HepG2 (cell line): ENCODE results near the gene NSF. TPM values are rescaled to one million over a fixed set of nuclear protein-coding genes. Genes with fewer than 3 reads are reported as not detected.

Source experiments
- HIVEP1 ChIP-seq: sonication (generic); formaldehyde crosslinking; IDR thresholded peaks from 2 replicates; pipeline ENCODE4 v1.4.0; 2020; ENCODE audit warnings: mild to moderate bottlenecking, missing genetic modification reagents
- LBX2 ChIP-seq: sonication (generic); formaldehyde crosslinking; IDR thresholded peaks from 2 replicates; pipeline ENCODE4 v1.5.0; 2020; ENCODE audit warnings: missing genetic modification reagents, mild to moderate bottlenecking, borderline replicate concordance
- NFKBIZ ChIP-seq: IDR thresholded peaks from 2 replicates; pipeline ENCODE4 v1.6.1; 2018; ENCODE audit warnings: missing genetic modification reagents, missing compliant biosample characterization
- RORA ChIP-seq: sonication (generic); formaldehyde crosslinking; IDR thresholded peaks from 2 replicates; pipeline ENCODE4 v1.5.0; 2020; ENCODE audit warnings: mild to moderate bottlenecking, missing genetic modification reagents, moderate library complexity
- SIN3B ChIP-seq: fragments of 150-350 bp; IDR thresholded peaks from 2 replicates; pipeline ENCODE4 v1.6.1; 2014; ENCODE audit warnings: low read length
- SKI ChIP-seq: fragments of 450-650 bp; IDR thresholded peaks from one replicate; pipeline ENCODE4 v1.6.1; 2018; ENCODE audit warnings: mild to moderate bottlenecking; ENCODE audit not compliant: partially characterized antibody
- ZNF253 ChIP-seq: sonication (generic); formaldehyde crosslinking; IDR thresholded peaks from 2 replicates; pipeline ENCODE4 v1.8.0; 2022; ENCODE audit warnings: mild to moderate bottlenecking, missing genetic modification reagents, borderline replicate concordance
- ZNF580 ChIP-seq: IDR thresholded peaks from 2 replicates; pipeline ENCODE4 v1.6.1; 2016; ENCODE audit warnings: low read depth, borderline replicate concordance
- ZNF614 ChIP-seq: IDR thresholded peaks from 2 replicates; pipeline ENCODE4 v1.6.1; 2018; ENCODE audit warnings: missing biosample characterization, missing genetic modification reagents, inconsistent platforms, borderline replicate concordance
- polyA plus RNA-seq, 8 experiments: library from polyadenylated mRNA; depleted of rRNA in 3 of 8; stranded (reverse) in 7 of 8; unstranded in 1 of 8; fragments of >200 nt; fragmentation: Illumina TruSeq in 4 of 8; extraction: Trizol in 4 of 8; gene quantifications; 2 replicates each; pipeline versions ENCODE4 v1.2.1 to v1.2.3, GENCODE V29; 2011 to 2016; ENCODE audit warnings: low read depth in 4 of 8, missing spikeins in 1 of 8, mixed read lengths in 1 of 8; ENCODE audit not compliant: insufficient read depth in 1 of 8
- total RNA-seq, 5 experiments: library from RNA; depleted of rRNA; stranded (reverse); fragments of >200 nt; fragmentation: Illumina TruSeq; extraction: Trizol; gene quantifications; 2 replicates each; pipeline ENCODE4 v1.2.3, GENCODE V29; 2016; ENCODE audit warnings: low read depth in 1 of 5
- TF ChIP-seq, protein P1 (sequence below): sonication (generic); formaldehyde crosslinking; IDR thresholded peaks from 2 replicates; pipeline ENCODE4 v1.5.0; 2020; ENCODE audit warnings: mild to moderate bottlenecking, missing genetic modification reagents
- TF ChIP-seq, protein P2 (sequence below): IDR thresholded peaks from 2 replicates; pipeline ENCODE4 v1.6.1; 2016; ENCODE audit warnings: mild to moderate bottlenecking
- TF ChIP-seq, protein P3 (sequence below): sonication (generic); formaldehyde crosslinking; IDR thresholded peaks from 2 replicates; pipeline ENCODE4 v1.5.0; 2020; ENCODE audit warnings: missing genetic modification reagents
- TF ChIP-seq, protein P4 (sequence below): sonication (generic); formaldehyde crosslinking; conservative IDR thresholded peaks from 2 replicates; pipeline ENCODE4 v1.4.0; 2020; ENCODE audit warnings: mild to moderate bottlenecking, missing genetic modification reagents, moderate library complexity
- TF ChIP-seq, protein P5 (sequence below): IDR thresholded peaks from 2 replicates; pipeline ENCODE4 v1.6.1; 2018; ENCODE audit warnings: missing genetic modification reagents, mild to moderate bottlenecking, missing compliant biosample characterization

The NSF gene
- total and polyA plus RNA-seq, 2 of the 13 experiments (the other 11 are each of a cell fraction or from before 2014, with no cell fraction given) = 21.9 to 37.8 TPM

- TF ChIP-seq, protein P1, sequence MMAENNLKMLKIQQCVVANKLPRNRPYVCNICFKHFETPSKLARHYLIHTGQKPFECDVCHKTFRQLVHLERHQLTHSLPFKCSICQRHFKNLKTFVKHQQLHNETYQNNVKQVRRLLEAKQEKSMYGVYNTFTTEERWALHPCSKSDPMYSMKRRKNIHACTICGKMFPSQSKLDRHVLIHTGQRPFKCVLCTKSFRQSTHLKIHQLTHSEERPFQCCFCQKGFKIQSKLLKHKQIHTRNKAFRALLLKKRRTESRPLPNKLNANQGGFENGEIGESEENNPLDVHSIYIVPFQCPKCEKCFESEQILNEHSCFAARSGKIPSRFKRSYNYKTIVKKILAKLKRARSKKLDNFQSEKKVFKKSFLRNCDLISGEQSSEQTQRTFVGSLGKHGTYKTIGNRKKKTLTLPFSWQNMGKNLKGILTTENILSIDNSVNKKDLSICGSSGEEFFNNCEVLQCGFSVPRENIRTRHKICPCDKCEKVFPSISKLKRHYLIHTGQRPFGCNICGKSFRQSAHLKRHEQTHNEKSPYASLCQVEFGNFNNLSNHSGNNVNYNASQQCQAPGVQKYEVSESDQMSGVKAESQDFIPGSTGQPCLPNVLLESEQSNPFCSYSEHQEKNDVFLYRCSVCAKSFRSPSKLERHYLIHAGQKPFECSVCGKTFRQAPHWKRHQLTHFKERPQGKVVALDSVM (CRISPR knock-in tag) = peak; percentile 37; the same call in 1 of the 2 replicates
- TF ChIP-seq, protein P2, sequence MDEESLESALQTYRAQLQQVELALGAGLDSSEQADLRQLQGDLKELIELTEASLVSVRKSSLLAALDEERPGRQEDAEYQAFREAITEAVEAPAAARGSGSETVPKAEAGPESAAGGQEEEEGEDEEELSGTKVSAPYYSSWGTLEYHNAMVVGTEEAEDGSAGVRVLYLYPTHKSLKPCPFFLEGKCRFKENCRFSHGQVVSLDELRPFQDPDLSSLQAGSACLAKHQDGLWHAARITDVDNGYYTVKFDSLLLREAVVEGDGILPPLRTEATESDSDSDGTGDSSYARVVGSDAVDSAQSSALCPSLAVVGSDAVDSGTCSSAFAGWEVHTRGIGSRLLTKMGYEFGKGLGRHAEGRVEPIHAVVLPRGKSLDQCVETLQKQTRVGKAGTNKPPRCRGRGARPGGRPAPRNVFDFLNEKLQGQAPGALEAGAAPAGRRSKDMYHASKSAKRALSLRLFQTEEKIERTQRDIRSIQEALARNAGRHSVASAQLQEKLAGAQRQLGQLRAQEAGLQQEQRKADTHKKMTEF = peak; percentile 83
- TF ChIP-seq SKI (peak; percentile 53), LBX2 (CRISPR knock-in tag) (peak; percentile 57; the same call in 1 of the 2 replicates), ZNF580 (CRISPR knock-in tag) (0 out of 2 replicates have a peak, but pooled peaks have one; percentile 60), ZNF253 (peak; percentile 46; the same call in 1 of the 2 replicates), HIVEP1 (CRISPR knock-in tag) (peak; percentile 89), NFKBIZ (CRISPR knock-in tag) (no peak; the same call in 1 of the 2 replicates), ZNF614 (CRISPR knock-in tag) (peak; percentile 17; the same call in 1 of the 2 replicates), SIN3B (no peak), RORA (no peak)
- TF ChIP-seq, protein P3, sequence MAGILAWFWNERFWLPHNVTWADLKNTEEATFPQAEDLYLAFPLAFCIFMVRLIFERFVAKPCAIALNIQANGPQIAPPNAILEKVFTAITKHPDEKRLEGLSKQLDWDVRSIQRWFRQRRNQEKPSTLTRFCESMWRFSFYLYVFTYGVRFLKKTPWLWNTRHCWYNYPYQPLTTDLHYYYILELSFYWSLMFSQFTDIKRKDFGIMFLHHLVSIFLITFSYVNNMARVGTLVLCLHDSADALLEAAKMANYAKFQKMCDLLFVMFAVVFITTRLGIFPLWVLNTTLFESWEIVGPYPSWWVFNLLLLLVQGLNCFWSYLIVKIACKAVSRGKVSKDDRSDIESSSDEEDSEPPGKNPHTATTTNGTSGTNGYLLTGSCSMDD = 0 out of 2 replicates have a peak, but pooled peaks have one; percentile 40
- TF ChIP-seq, protein P4, sequence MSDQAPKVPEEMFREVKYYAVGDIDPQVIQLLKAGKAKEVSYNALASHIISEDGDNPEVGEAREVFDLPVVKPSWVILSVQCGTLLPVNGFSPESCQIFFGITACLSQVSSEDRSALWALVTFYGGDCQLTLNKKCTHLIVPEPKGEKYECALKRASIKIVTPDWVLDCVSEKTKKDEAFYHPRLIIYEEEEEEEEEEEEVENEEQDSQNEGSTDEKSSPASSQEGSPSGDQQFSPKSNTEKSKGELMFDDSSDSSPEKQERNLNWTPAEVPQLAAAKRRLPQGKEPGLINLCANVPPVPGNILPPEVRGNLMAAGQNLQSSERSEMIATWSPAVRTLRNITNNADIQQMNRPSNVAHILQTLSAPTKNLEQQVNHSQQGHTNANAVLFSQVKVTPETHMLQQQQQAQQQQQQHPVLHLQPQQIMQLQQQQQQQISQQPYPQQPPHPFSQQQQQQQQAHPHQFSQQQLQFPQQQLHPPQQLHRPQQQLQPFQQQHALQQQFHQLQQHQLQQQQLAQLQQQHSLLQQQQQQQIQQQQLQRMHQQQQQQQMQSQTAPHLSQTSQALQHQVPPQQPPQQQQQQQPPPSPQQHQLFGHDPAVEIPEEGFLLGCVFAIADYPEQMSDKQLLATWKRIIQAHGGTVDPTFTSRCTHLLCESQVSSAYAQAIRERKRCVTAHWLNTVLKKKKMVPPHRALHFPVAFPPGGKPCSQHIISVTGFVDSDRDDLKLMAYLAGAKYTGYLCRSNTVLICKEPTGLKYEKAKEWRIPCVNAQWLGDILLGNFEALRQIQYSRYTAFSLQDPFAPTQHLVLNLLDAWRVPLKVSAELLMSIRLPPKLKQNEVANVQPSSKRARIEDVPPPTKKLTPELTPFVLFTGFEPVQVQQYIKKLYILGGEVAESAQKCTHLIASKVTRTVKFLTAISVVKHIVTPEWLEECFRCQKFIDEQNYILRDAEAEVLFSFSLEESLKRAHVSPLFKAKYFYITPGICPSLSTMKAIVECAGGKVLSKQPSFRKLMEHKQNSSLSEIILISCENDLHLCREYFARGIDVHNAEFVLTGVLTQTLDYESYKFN (CRISPR knock-in tag) = peak; percentile 86
- TF ChIP-seq, protein P5, sequence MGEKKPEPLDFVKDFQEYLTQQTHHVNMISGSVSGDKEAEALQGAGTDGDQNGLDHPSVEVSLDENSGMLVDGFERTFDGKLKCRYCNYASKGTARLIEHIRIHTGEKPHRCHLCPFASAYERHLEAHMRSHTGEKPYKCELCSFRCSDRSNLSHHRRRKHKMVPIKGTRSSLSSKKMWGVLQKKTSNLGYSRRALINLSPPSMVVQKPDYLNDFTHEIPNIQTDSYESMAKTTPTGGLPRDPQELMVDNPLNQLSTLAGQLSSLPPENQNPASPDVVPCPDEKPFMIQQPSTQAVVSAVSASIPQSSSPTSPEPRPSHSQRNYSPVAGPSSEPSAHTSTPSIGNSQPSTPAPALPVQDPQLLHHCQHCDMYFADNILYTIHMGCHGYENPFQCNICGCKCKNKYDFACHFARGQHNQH (CRISPR knock-in tag) = peak; percentile 82; the same call in 1 of the 2 replicates
These were observed 181.3 kb downstream of the NSF start (continued) for GRCh38 chr17:46771561-46772474.
